ENCODE data around the gene BACH2.

DNA sequence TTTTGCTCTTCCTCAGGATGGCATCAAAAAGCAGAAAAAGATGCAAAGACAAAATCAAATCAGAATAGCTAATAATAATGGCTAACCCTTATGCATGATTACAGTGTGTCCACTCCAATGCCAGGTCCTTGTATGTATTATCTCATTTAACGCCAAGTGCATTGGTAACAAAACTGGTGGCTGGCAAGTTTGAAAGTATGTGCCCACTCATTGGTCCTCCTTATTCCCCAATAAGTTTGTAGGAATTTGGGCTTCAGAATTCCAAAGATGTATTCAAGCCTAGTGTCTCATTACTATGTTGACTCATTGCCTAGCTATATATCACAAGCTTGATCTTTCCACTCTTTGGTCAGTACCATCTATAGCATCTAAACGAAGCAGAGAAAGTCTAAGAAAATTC lies 205.8 kb downstream of the BACH2 start:
- TF ChIP-seq TAF1 (IDR thresholded peaks at IDR 0.05; ENCODE audit: borderline replicate concordance, insufficient read depth, low read length) (no peak), POLR2AphosphoS5 (IDR thresholded peaks at IDR 0.05; ENCODE audit: low read depth, low read length) (no peak)
- TF ChIP-seq, protein P1, sequence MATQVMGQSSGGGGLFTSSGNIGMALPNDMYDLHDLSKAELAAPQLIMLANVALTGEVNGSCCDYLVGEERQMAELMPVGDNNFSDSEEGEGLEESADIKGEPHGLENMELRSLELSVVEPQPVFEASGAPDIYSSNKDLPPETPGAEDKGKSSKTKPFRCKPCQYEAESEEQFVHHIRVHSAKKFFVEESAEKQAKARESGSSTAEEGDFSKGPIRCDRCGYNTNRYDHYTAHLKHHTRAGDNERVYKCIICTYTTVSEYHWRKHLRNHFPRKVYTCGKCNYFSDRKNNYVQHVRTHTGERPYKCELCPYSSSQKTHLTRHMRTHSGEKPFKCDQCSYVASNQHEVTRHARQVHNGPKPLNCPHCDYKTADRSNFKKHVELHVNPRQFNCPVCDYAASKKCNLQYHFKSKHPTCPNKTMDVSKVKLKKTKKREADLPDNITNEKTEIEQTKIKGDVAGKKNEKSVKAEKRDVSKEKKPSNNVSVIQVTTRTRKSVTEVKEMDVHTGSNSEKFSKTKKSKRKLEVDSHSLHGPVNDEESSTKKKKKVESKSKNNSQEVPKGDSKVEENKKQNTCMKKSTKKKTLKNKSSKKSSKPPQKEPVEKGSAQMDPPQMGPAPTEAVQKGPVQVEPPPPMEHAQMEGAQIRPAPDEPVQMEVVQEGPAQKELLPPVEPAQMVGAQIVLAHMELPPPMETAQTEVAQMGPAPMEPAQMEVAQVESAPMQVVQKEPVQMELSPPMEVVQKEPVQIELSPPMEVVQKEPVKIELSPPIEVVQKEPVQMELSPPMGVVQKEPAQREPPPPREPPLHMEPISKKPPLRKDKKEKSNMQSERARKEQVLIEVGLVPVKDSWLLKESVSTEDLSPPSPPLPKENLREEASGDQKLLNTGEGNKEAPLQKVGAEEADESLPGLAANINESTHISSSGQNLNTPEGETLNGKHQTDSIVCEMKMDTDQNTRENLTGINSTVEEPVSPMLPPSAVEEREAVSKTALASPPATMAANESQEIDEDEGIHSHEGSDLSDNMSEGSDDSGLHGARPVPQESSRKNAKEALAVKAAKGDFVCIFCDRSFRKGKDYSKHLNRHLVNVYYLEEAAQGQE (IDR thresholded peaks at IDR 0.05; ENCODE audit: insufficient read depth in 1 of 2, low read depth in 2 of 2, low read length in 2 of 2): no peak

All from PFSK-1 (cell line).